HG03280 (cell line): Measurements from ENCODE around the gene TAC4.

Experiments
- ATAC-seq: cut with Tn5 transposase; IDR thresholded peaks from one replicate; pipeline ENCODE4 v1.9.1; 2021; ENCODE audit warnings: mild to moderate bottlenecking, moderate library complexity; ENCODE audit not compliant: unreplicated experiment

Gene TAC4

DNA sequence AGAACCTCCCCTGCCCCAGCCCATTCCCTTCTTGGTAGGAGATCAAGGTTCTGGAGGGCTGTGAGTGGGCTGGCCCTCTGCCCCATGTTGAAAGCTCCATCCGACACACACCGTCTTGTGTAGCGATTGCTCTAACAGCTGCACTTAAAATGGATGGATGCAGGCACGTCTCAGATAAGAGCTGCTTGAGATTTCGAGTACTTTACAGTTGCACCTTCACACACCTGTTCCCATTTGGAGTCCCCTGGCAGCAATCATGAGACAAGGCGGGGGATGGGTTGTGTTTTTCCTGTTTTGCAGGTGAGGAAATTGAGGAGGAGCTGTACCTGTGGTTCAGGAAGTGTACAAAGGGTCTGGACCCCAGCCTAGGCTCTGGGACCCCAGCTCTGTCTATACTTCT lies 25.6 kb upstream of the TAC4 start:
- no peak for ATAC-seq

DNA sequence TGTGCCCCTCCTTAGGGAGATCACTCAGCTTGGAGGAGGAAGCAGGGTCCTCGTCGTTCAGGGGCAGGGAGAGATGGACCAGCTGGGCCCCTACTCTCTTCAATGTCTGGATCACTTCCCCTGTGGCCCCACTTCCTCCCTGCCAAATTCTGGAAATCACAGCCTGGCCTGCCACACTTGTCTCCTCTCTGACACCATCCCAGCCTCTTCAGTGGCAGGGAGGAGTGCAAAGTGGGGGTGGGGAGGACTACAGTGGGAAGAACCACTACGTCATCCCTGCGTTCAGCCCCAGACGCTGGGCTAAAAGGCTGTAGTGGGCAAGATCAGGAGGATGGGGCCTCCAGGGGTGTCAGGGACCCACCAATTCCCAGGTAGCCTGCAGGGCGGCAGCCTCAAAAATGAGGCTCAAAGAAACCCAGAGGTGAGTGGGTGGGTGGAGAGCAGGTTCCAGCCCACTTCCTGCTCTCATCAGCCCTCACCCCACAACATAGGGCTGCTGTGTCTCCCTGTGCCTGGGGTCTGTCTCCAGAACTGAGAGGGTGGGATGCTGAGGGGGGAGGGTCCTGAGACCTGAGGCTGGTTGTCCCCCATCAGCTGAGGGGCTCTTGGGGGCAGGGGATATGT lies 25.0 kb upstream of the TAC4 start:
- no peak for ATAC-seq

DNA sequence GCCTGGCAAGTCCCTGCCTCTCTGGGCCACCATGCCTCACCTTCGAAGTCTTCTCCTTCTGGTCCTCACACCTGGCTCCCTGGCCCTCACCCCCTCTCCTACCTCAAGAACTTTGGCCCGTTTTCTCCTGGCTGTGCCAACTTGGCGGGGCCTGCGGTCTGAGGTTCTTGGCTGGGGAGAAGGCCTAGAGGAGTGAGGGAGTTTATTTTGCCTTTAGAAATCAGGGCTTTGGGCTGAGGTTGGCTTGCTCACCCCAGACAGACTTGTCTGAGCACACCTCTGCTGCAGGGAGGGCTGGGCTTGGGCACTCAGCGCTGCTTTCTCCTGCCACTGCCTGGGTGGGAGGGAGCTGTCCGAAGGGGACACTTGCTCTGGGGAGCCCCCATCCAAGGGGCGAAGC lies 23.3 kb upstream of the TAC4 start:
- ATAC-seq, result no peak

DNA sequence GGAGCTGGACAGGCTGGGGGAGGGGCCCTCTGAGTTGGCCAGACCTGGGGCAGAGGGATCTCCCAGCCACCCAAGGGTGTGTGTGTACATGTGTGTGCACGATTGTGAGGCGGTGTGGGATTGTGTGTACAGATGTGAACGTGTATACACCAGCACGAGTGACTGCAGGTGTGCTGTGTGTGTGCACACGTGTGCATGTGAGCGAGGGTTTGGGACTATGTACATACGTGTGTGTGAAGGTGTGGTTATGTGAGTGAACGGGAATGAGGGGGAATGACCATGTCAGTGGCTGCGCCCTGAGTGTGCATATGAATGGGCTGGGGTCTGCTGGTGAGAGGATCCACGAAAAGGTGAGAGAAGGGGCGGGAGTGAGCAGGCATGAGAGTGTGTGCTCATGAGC lies 22.4 kb upstream of the TAC4 start:
- ATAC-seq, result no peak

DNA sequence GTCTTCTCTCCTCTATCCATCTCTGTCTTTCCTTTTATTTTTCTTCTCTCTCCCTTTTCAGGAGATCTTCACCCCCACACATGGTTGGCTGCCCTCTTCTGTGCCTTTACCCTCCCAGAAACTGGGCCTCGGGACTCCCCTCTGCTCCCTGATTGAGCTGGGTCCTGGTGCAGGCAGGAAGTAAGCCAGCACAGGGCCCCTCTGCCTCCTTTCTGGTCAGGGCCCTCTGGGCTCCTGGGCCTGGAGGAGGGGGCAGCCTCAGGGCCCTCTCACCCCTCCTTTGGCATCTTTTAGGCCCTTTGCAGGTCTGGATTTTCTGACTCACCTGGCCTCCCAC lies 21.1 kb upstream of the TAC4 start:
- no peak for ATAC-seq

DNA sequence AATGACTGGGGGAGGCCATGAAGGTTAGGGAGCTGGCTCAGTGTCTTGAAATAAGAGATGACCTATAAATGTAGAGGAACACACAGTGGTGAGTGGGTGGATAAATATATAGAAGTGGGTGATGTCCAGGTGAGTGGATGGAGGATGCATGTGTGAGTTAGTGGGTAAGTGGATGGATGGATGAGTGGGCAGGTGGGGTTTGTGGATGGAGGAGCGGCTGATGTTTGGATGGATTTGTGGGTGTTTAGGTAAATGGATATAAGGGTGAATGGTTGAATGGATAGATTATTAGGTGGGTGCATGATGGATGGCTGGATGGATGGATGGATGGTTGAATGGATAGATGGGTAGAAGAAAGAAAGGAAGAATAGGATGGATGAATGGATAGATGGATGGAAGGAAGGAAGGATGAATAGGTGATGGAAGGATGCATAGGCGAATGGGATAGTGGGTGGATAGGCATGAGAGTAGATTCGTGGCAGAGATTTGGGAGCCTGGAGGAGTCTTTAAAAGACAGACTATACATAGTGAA lies 19.1 kb upstream of the TAC4 start:
- no peak for ATAC-seq

DNA sequence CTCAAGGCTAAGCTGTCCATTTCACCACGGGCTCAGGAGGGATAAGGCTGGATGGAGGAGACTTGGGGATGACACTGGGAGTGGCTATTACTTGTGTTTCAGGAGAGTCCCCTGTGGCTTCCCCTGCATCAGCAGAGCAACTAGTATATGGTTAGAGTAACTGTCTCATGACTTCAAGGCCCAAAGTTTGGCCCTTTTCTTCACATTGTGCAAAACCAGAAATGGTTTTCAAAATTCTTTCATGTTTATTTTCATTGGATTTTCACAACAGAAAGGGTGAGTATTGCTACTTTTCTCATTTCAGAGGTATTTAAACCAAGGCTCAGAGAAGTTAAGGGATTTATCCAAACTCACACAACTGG lies 18.1 kb upstream of the TAC4 start:
- ATAC-seq, result no peak

DNA sequence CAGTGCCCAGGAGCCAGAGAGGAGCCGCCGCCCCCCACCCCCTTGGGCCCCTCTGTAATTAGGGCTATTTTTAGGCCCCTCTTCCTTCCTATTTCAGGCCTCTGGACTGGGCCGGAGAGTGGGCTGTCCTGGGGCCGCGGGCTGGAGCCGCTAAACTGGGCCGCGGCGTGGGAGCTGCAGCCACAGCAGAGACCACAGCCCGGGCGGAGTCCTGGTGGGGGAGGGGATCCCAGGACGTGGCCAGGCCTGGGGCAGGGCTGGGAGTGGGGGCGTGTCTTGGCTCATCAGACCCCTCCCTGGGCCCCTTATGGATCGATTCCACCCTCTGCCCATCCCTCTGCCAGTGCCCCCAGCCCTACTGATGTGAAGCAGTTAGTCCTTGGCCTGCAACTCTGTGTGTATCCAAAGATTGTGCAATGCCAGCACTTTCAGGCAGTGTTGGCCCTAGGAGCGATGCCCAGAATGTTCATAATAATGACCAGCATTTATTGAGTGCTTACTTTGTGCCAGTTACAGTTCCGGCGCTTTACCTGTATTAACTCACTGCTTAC lies 15.0 kb upstream of the TAC4 start:
- no peak for ATAC-seq

DNA sequence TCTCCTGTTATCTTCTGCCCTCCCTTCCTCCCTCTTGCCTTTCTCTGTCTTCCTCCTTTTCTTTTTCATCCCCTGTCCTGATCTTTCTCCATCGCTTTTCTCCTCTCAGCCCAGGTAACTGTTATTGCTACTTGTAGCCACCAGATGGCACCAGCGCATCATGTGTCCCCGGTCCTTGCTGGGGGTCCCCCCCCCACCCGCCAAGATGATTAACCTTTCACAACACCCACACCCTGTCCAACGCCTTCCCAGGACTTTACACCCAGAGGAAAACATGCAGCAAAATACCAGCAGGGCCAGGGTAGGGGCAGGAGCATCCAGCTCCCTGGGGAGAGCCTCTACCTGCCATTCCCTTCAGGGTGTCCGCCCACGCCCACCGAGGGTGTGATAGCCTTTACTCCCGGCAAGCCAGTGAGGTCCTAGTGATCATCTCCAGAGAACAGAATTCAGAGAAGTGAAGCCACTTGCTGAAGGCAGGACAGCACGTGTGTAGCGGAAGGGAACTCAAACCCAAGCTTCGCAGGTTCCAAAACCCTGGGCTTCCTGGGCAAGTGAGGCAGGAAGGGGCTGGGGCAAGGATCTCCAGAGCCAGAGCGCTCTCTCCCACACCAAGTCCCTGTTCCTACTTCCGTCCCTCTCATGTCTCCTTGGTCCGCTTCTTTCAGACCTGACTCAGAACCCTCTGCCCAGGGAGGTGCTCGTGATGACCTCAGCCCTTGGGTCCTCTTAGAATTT lies 13.4 kb upstream of the TAC4 start:
- no peak for ATAC-seq

DNA sequence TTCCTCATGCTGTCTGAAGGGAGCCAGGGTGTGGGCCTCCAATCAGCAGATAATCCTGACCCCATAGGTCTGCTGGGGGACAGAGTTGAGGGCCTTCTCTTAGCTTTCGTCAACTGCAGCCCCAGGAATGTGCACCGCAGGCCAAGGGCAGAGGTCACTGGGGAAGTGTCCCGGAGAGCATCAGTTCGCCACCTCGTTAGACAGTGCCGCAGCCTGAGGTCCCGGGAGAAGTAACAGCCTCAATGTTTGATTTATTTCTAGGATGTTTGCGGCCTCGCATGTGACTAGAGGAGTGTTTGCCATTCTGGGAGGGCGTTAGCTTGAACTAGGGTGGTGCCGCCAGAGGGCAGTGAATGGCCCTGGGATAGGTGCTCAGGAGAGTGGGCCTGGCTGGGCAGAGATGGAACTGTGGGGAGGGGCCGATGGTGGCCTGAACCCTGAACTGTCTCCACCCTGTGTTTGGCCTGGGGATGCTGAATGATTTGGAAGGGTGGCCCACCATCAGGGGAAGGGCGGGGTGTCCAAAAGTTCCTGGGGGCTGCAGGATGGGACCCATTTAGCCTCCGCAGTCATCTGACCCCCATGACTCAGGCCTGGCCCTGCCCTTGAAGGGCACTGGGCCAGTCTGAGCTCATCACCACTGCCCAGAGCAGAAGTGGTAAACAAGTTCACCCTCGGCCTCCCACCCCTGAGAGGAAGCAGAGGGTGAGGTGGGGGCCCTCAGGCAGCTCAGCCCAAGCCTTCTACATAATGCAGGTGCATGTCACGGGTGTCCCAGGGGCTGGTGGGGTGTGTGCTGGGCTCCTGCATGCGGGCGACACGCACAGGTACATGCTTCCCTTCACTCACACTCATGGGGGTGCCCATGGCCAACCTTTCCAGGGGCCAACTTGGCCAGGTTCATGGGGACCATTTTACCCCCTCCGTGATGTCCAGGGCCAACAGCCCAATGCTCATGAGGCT lies 12.4 kb upstream of the TAC4 start:
- ATAC-seq, result no peak

DNA sequence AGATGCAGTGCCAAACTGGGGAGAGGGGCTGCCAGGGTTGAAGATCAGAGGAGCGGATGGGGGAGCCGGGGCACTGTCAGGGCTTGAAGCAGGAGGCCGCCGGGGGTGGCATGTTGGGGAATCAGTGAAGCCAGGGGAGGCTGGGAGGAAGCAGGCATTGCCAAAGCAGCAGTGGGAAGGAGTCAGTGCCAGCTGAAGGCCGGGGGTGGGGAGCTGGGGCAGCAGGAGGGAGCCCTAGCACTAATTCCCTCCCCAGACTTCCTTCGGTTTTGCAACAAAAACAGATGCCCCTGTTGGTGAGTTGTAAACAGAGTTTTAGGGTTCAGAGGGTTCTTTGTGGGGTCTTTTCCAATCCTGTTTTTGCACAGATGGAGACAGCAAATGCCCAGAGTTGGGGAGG lies 10.9 kb upstream of the TAC4 start:
- no peak for ATAC-seq

DNA sequence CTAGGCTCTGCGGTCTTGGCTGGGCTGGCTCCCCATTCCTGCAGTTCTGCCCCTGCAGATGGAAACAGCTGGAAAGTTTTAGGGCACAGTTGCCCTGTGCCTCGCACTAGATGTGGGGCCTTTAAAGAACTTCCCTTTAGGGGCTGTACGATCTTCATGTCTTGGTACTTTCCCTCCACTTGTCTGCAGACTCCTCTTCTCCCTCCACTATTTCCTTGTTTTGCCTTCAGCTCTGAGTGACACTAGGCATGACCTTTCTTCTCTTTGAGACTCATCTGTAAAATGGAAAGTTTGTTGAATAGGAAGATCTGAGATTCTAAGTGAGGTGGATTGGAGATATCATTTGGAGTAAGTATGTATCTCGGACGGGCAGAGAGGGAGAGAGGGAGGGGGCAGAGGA lies 6.3 kb upstream of the TAC4 start:
- no peak for ATAC-seq

DNA sequence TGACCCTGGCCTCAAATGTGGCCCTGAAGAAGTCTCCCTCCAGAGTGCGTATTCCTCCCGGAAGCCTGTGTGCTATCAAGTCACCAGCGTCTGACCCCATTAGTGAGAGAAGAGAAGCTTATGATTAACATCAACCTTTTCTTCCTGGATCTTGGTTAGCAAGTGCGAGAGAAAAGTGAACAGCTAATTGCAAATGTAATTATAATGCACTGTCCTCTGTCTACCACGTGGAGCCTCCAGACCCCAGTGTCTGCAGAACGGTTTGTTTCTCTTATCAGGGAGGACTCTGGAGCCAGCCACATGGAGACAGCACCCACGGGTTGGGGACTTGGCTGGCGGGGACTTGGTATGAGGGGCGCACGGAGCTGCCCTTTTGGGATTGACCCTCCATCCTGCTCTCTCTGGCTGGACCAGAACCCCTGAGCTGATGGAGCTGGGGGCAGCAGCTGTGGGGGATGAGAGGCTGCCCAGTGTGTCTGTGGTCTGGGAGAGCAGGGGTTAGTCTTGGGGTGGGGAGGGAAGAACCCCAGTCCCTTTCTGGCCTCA lies 5.7 kb upstream of the TAC4 start:
- ATAC-seq, result no peak

DNA sequence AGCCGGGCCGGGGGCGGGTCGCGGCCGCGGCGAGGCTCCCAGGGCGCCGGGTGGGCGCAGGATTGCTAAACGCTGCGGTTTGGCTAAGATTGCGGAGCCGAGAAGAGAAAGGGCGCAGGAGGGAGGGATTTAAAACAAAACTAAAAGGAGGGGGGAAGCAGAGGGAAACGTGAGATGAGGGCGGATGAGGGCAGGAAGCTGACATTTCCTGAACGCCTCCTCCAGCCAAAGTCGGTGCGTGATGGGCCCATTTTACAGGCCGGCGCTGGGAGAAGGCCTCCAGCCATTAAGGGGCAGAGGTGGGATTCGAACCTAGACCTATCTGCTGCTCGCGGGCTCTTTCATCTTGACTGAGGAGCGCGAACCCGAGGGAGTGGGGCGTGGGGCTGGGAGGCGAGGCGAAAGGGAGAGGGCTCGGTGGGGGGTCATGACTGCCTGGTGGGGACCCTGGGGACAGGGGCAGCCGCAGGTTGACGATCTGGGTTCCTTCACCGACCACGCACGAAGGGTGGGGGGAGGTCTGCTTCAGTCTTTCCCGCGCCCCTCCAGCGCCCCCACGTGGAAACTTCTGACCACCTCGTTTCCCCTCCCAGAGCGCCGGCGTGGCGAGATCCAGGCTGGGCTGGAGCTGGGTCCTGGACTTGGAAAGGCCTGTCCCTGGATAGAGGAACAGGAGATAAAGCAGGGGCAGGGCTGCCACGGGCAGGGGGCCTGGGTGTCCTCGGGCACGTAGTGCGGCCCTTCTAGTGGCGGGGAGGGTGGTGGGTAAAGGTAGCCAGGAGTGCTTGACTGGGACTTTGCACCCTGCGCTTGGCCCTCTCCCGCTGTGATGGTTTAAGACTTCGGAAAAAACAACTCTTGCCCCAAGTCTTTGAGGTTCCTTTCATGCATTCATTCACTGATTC lies 3.8 kb upstream of the TAC4 start:
- ATAC-seq, result no peak

DNA sequence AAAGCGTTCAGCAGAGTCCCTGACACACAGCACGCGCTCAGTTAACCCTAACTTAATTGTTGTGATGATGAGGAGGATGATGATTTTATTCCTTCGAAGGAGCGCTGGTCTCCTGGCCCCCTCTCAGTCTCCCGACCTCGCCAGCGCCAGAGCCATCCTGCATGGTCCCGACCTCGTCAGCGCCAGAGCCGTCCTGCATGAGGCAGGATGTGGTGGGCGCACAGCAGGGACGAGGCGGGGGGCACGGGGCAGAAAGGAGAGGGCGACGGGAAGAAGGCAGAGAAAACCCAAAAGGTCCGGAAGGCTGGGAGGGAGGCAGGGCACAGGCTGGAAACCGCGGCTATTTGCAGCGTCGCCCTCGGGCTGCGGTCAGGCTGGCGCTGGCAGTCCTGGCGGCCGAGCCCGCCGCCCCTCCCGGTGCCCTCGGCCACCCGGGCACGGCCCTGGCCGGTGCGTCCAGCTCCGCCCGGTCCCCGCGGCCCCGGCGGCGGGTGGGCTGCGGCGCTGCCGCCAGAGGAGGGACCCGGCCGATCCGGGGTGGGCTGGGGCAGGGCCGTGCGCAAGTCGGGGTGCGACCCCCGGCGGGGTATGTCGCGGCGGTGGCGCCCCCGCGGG lies 3.0 kb upstream of the TAC4 start:
- no peak for ATAC-seq

DNA sequence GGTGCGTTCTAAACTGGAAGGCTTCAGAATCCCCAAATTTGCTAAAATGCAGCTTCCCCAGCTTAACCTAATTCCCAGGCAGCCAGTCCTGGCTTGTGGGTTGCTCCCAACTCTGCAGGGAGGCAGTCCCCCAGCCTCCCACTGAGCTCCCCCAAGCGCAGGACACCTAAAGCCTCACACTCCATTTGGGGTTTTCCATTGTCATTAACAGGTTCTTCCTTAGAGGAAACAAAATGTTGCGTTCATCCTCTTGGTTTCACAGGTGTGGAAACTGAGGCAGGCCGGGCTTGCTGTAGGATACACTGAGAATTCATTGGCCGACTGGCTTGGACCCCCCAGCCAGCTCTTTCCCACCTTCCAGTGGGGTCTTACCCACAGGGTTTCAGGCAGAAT lies 2.3 kb upstream of the TAC4 start:
- no peak for ATAC-seq

DNA sequence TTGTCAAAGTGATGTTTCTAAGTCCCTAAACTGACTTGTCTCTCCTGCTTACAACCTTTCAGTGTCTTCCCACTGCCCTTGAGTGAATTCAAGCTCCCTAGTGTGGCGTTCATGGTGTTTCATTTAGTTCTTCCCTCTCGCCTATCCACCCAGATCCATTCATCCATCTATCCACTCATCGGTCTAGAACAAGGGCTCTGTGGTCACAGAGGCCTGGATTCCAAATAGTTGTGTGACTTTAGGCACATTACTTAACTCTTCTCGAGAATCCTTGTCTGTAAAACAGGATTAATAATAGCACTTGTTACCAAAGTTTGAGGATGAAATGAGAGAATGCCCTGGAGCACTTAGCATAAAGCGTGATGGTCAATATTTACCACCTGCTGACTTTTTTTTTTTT lies 870 bp upstream of the TAC4 start:
- no peak for ATAC-seq

DNA sequence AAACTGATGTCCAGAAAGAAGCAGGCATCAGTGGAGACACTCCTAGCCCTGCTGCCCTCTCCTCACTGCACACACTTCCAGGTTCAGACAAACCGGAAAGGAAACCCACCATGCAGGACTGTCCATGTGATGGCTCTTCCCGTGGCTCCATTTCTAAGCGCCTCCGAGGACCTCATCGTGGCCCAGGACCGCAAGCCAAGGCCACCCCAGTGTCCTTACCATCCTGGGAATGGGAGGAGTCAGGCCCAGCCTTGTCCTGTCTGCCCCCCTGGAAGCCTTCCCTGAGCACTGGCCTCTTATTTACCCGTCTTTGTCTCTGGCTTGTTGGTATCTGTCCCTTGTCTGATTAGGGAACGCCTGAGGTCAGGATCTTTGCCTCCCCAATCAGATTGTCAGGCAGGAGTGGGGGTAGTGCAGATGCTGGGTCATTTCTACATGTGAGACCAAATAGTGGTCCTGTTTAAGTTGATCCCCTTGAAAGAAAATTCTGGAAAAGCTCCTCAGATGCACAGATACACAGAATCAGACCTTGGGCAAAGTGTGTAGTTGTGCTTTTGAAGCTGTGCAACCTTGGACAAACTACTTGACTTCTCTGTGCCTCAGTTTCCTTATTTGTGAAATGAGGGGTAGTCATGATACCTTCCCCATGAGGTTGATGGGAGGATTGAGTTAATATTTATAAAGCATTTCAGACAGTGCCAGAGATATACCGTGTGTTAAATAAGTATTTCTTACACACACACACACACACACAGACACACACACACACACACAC lies 744 bp downstream of the TAC4 start:
- ATAC-seq, result no peak

DNA sequence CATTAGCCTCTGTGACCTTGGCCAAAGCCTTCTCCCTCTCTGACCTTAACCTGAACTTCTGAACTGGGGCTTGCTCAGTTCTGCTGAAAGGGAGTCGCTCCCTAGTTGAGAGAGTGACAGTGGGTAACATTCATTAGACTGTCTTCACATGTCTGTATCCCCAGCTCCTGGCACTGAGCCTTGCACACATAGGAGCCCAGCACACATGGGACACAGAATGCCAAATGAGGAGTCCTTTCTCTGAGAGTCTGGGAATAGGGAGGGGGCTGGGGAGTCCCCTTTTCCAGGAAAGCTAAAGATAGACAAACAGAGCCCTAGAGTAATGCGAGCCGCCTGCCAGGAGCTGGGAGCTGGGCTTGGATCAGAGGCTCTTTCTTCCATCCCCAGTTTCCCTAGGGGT lies 2.5 kb downstream of the TAC4 start:
- ATAC-seq, result no peak
